Left ventricle myocardium superior (tissue), 1 donor: ENCODE results near the gene ANKRD34C. TPM values are rescaled to one million over a fixed set of nuclear protein-coding genes. Genes with fewer than 3 reads are reported as not detected.

Experiments used
- ATAC-seq: fragments of 200-7000 bp; cut with Tn5 transposase; one replicate; pipeline ENCODE4 v1.9.1; 2020; ENCODE audit warnings: mild to moderate bottlenecking, moderate library complexity
- DNase-seq: peaks from one replicate; pipeline ENCODE4 v3.0.0-alpha.2; 2020
- intact Hi-C: fragments of 100-400 bp; cut with micrococcal nuclease; formaldehyde crosslinking; loops from one replicate; pipeline ENCODE4 v1.11.0; 2022
- long read RNA-seq: library from polyadenylated mRNA; unstranded; transcript quantifications from one replicate; pipeline ENCODE4 v2.0.0, GENCODE V29; 2021
- total RNA-seq: library from RNA; stranded (reverse); fragmentation: NEBNext Ultra II Directional; extraction: Animal tissue kit (Norgen Biotek cat#: 25700); gene quantifications from one replicate; pipeline ENCODE4 v1.2.1, GENCODE V29; 2021
- donor health status: DM: no; HTN: yes; CAD: no; lungs with severe emphysema.

Gene ANKRD34C
- total RNA-seq = not detected
- long read RNA-seq = 0 reads

GRCh38 chr15:79282371-79283251, at the start of gene ANKRD34C:
Gene ANKRD34C (plus strand): TSS chr15:79282722. CDS start chr15:79293285, 10,563 bp downstream.
- DNase-seq (no peak), ATAC-seq (no peak)
- intact Hi-C loops = no loop called here

- intact Hi-C loops = no loop called here
Observed at GRCh38 chr15:79233236-79233635, 49.3 kb upstream of the ANKRD34C start.

GRCh38 chr15:79240036-79240435, 42.5 kb upstream of the ANKRD34C start:
- DNase-seq (no peak), ATAC-seq (no peak)
- intact Hi-C loops = no loop called here

More at GRCh38 chr15:79233236-79233635, 49.3 kb upstream of the ANKRD34C start:
- ATAC-seq (no peak), DNase-seq (no peak)

GRCh38 chr15:79243723-79244122, 38.8 kb upstream of the ANKRD34C start:
- peak; percentile 65 for DNase-seq
- ATAC-seq = peak; percentile 97
- intact Hi-C loops = no loop called here

GRCh38 chr15:79244876-79245275, 37.6 kb upstream of the ANKRD34C start:
- intact Hi-C loops = no loop called here
- ATAC-seq = no peak

GRCh38 chr15:79248183-79248582, 34.3 kb upstream of the ANKRD34C start:
- intact Hi-C loops = no loop called here

More at GRCh38 chr15:79244876-79245275, 37.6 kb upstream of the ANKRD34C start:
- no peak for DNase-seq

GRCh38 chr15:79257454-79257853, 25.1 kb upstream of the ANKRD34C start:
- DNase-seq (no peak), ATAC-seq (no peak)
- intact Hi-C loops = no loop called here

More at GRCh38 chr15:79248183-79248582, 34.3 kb upstream of the ANKRD34C start:
- ATAC-seq (no peak), DNase-seq (no peak)

- ATAC-seq (no peak), DNase-seq (no peak)
- intact Hi-C loops = no loop called here
Observed at GRCh38 chr15:79261836-79262235, 20.7 kb upstream of the ANKRD34C start.

- ATAC-seq (peak; percentile 19), DNase-seq (no peak)
Observed at GRCh38 chr15:79265167-79265566, 17.4 kb upstream of the ANKRD34C start.

GRCh38 chr15:79265987-79266579, 16.4 kb upstream of the ANKRD34C start:
- ATAC-seq (peak; percentile 92), DNase-seq (no peak)
- intact Hi-C loops = no loop called here

More at GRCh38 chr15:79265167-79265566, 17.4 kb upstream of the ANKRD34C start:
- intact Hi-C loops = no loop called here

GRCh38 chr15:79283252-79284048, 928 bp downstream of the ANKRD34C start:
- DNase-seq (peak; percentile 66), ATAC-seq (peak; percentile 89)
- intact Hi-C loops = no loop called here

- intact Hi-C loops = no loop called here
Observed at GRCh38 chr15:79290642-79291275, 8.2 kb downstream of the ANKRD34C start.

GRCh38 chr15:79292011-79292410, 9.5 kb downstream of the ANKRD34C start:
- intact Hi-C loops = no loop called here
- no peak for ATAC-seq

More at GRCh38 chr15:79290642-79291275, 8.2 kb downstream of the ANKRD34C start:
- ATAC-seq = no peak
- DNase-seq = no peak

GRCh38 chr15:79294075-79294474, 11.6 kb downstream of the ANKRD34C start:
- DNase-seq = no peak
- ATAC-seq = no peak
- intact Hi-C loops = no loop called here

More at GRCh38 chr15:79292011-79292410, 9.5 kb downstream of the ANKRD34C start:
- DNase-seq = no peak

- intact Hi-C loops = no loop called here
- ATAC-seq (no peak), DNase-seq (no peak)
Observed at GRCh38 chr15:79296583-79296982, 14.1 kb downstream of the ANKRD34C start.

- ATAC-seq = no peak
- DNase-seq = no peak
- intact Hi-C loops = no loop called here
Observed at GRCh38 chr15:79299126-79299840, 16.8 kb downstream of the ANKRD34C start.

GRCh38 chr15:79299841-79300235, 17.3 kb downstream of the ANKRD34C start:
- DNase-seq (no peak), ATAC-seq (no peak)
- intact Hi-C loops = no loop called here

GRCh38 chr15:79307251-79307650, 24.7 kb downstream of the ANKRD34C start:
- no peak for ATAC-seq
- intact Hi-C loops = no loop called here
- no peak for DNase-seq
